ENCODE measurements around the gene LMNTD2.
A peak's percentile ranks its signal among the peaks of the same experiment; 100 is the strongest.

- TF ChIP-seq EZH2 (IDR thresholded peaks at IDR 0.05; ENCODE audit: borderline replicate concordance, low read depth, low read length, severe bottlenecking) (no peak), MAX (IDR thresholded peaks at IDR 0.05; ENCODE audit: insufficient read depth, insufficient read length) (no peak), CTCF (IDR thresholded peaks at IDR 0.05; ENCODE audit: extremely low read depth in 1 of 2, insufficient read depth in 1 of 2, low read depth in 1 of 2, low read length in 2 of 2) (peak; percentile 18 to 30), JUN (IDR thresholded peaks at IDR 0.05; ENCODE audit: borderline replicate concordance, insufficient read depth, insufficient read length, low read depth) (no peak), POLR2A (IDR thresholded peaks at IDR 0.05; ENCODE audit: low read depth, low read length) (no peak), MYC (IDR thresholded peaks at IDR 0.05; ENCODE audit: low read depth, low read length) (no peak), POLR2AphosphoS5 (IDR thresholded peaks at IDR 0.05; ENCODE audit: insufficient read depth, low read depth, low read length) (no peak), GATA2 (IDR thresholded peaks at IDR 0.05; ENCODE audit: insufficient read depth, insufficient read length, low read depth, low read length) (no peak)
Observed at GRCh38 chr11:597166-597725, 36.7 kb upstream of the LMNTD2 start.
